ENCODE results near the gene CLDND2.

GRCh38 chr19:51371186-51371690 lies 2.4 kb upstream of the CLDND2 start:
- no peak for TF ChIP-seq CTCF (conservative IDR thresholded peaks at IDR 0.05)
- no peak for TF ChIP-seq ZFX (IDR thresholded peaks at IDR 0.05)

Data from C4-2B (cell line).